PC-9 (cell line): ENCODE measurements around the gene PDE4B.

Experiments
- EZH2 ChIP-seq: fragments of 200-600 bp; sonication (generic); IDR thresholded peaks from 2 replicates; pipeline ENCODE4 v1.8.0; 2017; ENCODE audit warnings: antibody characterized with exemption, low read depth
- TF ChIP-seq, protein P1 (sequence below): fragments of 200-600 bp; sonication (generic); conservative IDR thresholded peaks from 2 replicates; pipeline ENCODE4 v1.6.1; 2017; ENCODE audit warnings: mixed run types, antibody characterized with exemption, mild to moderate bottlenecking, moderate library complexity

DNA sequence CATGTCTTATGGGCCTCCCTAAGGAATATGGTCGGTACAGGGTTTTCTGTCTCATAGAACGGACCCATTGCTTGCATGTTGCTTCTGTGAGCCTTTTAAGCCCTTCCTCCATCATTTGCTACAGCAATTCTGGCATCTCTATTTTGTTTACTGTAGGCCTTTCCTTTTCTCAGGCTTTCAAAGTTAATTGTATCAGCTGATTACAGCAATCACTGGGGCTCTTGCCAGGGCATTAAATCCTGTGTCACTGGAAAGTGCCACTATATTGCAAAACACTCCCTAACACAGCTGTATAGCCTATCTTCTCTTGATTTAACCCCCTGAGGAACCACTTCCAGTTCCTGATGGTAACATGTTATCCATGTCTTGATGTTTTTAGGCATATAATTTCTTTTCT, 156.5 kb downstream of the PDE4B start:
- TF ChIP-seq EZH2: no peak
- TF ChIP-seq, protein P1, sequence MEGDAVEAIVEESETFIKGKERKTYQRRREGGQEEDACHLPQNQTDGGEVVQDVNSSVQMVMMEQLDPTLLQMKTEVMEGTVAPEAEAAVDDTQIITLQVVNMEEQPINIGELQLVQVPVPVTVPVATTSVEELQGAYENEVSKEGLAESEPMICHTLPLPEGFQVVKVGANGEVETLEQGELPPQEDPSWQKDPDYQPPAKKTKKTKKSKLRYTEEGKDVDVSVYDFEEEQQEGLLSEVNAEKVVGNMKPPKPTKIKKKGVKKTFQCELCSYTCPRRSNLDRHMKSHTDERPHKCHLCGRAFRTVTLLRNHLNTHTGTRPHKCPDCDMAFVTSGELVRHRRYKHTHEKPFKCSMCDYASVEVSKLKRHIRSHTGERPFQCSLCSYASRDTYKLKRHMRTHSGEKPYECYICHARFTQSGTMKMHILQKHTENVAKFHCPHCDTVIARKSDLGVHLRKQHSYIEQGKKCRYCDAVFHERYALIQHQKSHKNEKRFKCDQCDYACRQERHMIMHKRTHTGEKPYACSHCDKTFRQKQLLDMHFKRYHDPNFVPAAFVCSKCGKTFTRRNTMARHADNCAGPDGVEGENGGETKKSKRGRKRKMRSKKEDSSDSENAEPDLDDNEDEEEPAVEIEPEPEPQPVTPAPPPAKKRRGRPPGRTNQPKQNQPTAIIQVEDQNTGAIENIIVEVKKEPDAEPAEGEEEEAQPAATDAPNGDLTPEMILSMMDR: no peak
